Dendritic cell treated with granulocyte-macrophage colony-stimulating factor and Interleukin-4, amounts not matched to agents 40 ng/mL and 50 ng/mL, for 4 days (primary cell): Measurements from ENCODE around the gene HAPSTR1.

Source experiments
- H3K27ac Mint-ChIP-seq: one replicate; pipeline ENCODE4 v1.8.0; 2022; ENCODE audit warnings: mild to moderate bottlenecking, mixed read lengths
- H3K27me3 Mint-ChIP-seq: one replicate; pipeline ENCODE4 v1.8.0; 2022; ENCODE audit warnings: mild to moderate bottlenecking, mixed read lengths
- H3K36me3 Mint-ChIP-seq: one replicate; pipeline ENCODE4 v1.8.0; 2022; ENCODE audit warnings: low read depth, mixed read lengths
- H3K4me1 Mint-ChIP-seq: one replicate; pipeline ENCODE4 v1.8.0; 2022; ENCODE audit warnings: low read depth, mixed read lengths
- H3K4me3 Mint-ChIP-seq: one replicate; pipeline ENCODE4 v1.8.0; 2022; ENCODE audit warnings: mild to moderate bottlenecking, moderate library complexity, mixed read lengths
- H3K9me3 Mint-ChIP-seq: one replicate; pipeline ENCODE4 v1.8.0; 2022; ENCODE audit warnings: mixed read lengths
- intact Hi-C: fragments of 100-400 bp; cut with micrococcal nuclease; formaldehyde crosslinking; loops from one replicate; pipeline ENCODE4 v1.15.0; 2022

Gene HAPSTR1

DNA sequence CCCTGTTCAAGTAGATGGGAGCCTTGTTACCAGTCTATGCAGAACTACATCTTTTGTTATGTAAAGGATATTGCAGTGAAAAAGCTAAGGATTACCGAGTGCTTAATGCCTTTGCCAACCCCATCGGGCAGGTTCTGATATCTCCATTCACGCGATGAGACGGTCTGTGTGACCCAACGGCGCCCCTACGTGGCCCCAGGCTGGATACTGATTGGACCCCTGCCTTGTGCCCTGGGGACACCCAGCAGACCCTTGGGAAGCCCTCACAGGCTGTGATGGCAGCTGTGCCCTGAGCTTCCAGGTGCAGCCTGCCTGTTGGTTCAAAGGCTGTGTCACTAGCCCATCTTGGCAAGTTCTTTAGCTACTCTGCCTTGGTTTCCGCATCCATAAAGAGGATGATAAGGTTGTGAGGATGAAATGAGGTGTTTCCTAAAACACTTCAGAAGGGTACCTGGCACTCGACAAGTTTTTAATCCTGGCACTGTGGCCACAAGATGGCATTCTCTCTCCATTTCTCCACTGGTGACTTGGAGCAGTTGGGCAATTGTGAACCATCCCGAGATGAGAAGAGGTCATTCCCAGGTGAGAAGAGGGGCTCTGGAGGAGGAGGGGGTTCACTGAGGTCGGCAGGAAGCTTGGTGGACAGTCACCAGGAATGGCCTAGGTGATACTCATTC is 33.6 kb downstream of the HAPSTR1 start:
- H3K27ac Mint-ChIP-seq, result no peak overlapping the region
- intact Hi-C loops, result loop anchor here (5.0 kb wide), 1 partner anchor 33 kb away; the partner anchor contains the start of gene HAPSTR1
- H3K27me3 Mint-ChIP-seq, result no peaks in the 10 kb centered on the region

DNA sequence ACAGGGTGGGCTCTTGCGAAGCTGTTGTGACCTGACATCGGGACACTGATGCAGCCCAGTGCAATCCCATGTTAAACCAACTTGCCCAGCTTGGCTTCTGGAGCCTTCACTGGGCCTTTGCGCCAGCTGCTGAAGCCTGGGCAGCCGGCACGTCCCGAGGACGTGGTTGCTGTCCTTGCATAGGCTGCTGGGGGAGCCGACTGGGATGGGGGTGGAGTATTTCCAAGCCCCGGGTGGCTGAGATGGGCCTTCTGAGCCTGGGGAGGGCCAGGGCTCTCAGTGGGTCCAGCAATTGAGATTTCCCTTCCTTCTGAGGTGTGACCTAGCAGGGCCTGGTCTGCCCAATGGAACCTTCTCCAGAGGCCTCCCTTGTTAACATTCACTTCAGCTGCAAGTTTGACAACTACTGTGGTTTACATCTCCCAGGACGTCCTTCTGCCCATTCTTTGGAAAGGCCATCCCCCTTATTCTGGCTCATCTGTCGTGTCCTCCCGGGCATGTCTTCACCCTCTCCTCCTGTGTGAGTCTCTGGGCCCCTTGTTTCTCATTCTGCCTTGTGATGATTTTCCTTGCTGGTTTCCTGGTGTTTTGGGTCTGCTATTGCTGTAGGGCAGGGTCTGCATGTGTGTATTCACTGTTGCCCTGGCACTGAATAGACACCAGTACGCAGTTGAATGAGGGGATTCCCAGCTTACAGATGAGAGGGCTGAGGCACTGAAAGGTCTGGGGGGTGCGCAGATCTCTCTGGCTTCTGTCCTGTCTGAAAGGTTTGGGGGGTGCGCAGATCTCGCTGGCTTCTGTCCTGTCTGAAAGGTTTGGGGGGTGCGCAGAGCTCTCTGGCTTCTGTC is 34.4 kb downstream of the HAPSTR1 start:
- intact Hi-C loops, result loop anchor here (5.0 kb wide), 1 partner anchor 34 kb away; the partner anchor contains the start of gene HAPSTR1
- peaks cover 54% of the 10 kb centered on the region for H3K36me3 Mint-ChIP-seq
- no peaks in the 10 kb centered on the region for H3K9me3 Mint-ChIP-seq
- peak overlapping the region; percentile 77 for H3K27ac Mint-ChIP-seq
- H3K4me3 Mint-ChIP-seq, result no peak overlapping the region
- peaks cover 65% of the 10 kb centered on the region for H3K4me1 Mint-ChIP-seq
- no peaks in the 10 kb centered on the region for H3K27me3 Mint-ChIP-seq

More for the DNA sequence above, 33.6 kb downstream of the HAPSTR1 start:
- Mint-ChIP-seq H3K9me3 (no peaks in the 10 kb centered on the region), H3K4me3 (no peak overlapping the region), H3K4me1 (peaks cover 69% of the 10 kb centered on the region), H3K36me3 (peaks cover 59% of the 10 kb centered on the region)

DNA sequence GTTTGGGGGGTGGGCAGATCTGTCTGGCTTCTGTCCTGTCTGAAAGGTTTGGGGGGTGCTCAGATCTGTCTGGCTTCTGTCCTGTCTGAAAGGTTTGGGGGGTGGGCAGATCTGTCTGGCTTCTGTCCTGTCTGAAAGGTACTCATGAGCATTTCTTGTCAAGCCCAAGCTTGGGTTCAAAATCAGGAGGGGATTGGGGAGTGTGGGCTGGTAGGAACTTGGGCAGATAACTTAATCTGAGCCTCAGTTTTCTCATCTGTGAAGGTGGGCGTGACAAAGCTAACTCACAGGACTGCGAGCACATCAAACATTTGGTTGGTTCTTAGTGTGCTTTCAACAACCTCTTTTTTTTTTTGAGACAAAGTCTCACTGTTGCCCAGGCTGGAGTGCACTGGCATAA is 35.2 kb downstream of the HAPSTR1 start:
- peaks cover 65% of the 10 kb centered on the region for H3K4me1 Mint-ChIP-seq
- intact Hi-C loops, result loop anchor here (5.0 kb wide), 1 partner anchor 34 kb away; the partner anchor contains the start of gene HAPSTR1
- no peak overlapping the region for H3K4me3 Mint-ChIP-seq
- peak overlapping the region; percentile 77 for H3K27ac Mint-ChIP-seq
- no peaks in the 10 kb centered on the region for H3K27me3 Mint-ChIP-seq
- no peaks in the 10 kb centered on the region for H3K9me3 Mint-ChIP-seq
- H3K36me3 Mint-ChIP-seq, result peaks cover 47% of the 10 kb centered on the region

DNA sequence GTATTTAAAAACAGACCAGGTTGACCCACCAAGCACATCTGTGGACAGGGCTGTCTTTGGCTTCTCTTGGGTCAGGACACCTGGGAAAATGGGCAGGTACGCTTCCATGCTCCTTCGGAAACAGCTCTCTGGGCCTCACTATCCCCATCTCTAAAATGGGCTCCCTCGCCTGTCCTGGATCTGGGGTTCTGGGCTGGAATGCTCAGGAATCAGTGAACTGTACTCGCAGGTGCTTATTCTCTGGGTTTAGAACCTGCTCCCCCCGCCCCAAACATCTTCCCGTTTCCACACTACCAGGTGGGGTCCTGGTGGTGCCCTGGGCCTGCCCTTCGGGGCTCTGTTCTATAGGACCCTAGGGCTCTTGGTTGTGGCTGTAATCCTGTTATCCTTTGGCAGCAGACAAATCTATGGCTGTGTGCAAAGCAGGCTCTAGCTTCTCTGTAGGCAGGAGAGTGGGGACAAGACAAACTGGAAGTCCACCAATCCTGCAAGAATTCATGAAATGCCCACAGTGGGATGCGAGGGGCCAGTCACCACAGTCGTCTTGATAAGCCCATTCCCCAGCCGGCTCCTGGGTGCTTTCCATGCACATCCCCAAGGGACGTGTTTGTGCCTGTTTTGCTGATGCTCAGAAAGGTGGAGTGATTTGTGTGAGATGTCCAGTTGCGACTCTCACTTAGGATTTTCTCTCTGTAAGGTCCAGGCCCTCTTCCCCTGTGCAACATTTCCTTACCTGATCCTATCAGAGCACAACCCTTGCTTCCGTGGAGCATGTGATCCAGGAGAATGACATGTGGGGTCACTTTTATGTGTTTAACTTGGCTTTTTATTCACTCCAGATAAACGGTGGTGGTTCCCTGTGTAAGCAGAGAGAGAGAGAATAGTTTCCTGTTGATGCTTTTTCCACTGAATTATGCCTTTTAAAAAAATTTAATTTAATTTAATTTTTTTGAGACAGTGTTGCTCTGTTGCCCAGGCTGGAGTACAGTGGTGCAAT is 37.2 kb downstream of the HAPSTR1 start:
- Mint-ChIP-seq H3K36me3 (peaks cover 27% of the 10 kb centered on the region), H3K9me3 (no peaks in the 10 kb centered on the region), H3K27ac (peak overlapping the region; percentile 77), H3K4me3 (no peak overlapping the region), H3K4me1 (peaks cover 50% of the 10 kb centered on the region), H3K27me3 (no peaks in the 10 kb centered on the region)
- intact Hi-C loops, result loop anchor here (5.0 kb wide), 1 partner anchor 36 kb away; the partner anchor contains the start of gene HAPSTR1

DNA sequence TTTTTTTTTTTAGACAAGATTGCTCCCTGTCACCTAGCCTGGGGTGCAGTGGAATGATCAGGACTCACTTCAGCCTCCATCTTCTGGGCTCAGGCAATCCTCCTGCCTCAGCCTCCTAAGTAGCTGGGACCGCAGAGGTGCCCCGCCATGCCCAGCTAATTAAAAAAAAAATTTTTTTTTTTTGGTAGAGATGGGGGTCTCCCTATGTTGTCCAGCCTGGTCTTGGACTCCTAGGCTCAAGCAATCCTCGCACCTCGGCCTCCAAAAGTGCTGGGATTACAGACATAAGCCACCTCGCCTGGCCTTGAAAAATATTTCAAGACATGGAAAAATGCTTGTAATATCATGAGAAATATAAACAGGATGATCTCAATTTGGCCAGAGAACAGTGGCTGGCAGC is 42.9 kb downstream of the HAPSTR1 start:
- peaks cover 14% of the 10 kb centered on the region for H3K4me1 Mint-ChIP-seq
- intact Hi-C loops, result loop anchor here (10.0 kb wide), 1 partner anchor 230 kb away; no protein-coding TSS in a partner anchor
- H3K27ac Mint-ChIP-seq, result no peak overlapping the region
- H3K4me3 Mint-ChIP-seq, result no peak overlapping the region
- H3K9me3 Mint-ChIP-seq, result no peaks in the 10 kb centered on the region
- H3K27me3 Mint-ChIP-seq, result peaks cover 20% of the 10 kb centered on the region
- H3K36me3 Mint-ChIP-seq, result no peaks in the 10 kb centered on the region

DNA sequence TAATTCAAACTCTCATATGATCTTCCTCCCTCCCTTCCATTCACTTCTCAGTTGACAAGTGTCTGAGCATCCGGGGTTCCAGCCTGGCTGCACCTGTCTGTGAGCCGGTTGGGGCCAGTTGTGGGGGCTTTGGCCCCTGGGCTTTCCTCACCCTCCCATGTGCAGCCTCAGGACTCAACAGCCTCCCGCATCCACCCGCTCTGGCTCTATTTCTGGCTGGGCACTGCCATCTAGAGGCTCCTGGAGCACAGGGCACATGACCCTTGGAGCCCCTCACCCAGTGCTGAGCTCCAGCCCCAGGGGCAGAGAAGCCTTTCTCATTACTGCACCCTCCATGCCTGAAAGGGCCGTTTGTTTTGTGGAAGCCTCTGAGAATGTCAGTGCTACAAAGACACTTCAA is 43.3 kb downstream of the HAPSTR1 start:
- Mint-ChIP-seq H3K36me3 (no peaks in the 10 kb centered on the region), H3K4me3 (no peak overlapping the region), H3K27ac (no peak overlapping the region), H3K4me1 (peaks cover 14% of the 10 kb centered on the region), H3K9me3 (no peaks in the 10 kb centered on the region), H3K27me3 (peaks cover 20% of the 10 kb centered on the region)
- intact Hi-C loops, result loop anchor here (5.0 to 10.0 kb wide), 2 partner anchors 230 to 1048 kb away; partner anchors contain the start of gene GRIN2A

DNA sequence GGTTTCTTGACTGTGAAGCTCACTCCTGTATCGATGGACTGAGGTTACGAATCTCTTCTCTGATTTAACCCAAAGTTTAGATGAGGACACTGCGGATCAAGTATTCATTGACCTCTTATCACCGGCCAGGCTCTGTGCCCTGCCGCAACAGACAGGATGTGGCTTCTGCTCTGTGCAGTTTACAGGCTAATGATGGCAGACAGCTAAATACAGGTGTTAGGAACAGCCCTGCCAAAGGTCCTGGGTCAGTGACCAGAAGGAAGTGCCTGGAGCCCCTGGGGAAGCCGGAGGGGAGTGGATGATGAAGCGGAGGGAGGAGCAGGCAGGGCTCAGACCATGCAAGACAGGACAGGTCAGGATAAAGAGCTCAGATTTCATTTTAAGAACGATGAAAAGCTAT is 44.4 kb downstream of the HAPSTR1 start:
- Mint-ChIP-seq H3K36me3 (peaks cover 6% of the 10 kb centered on the region), H3K9me3 (no peaks in the 10 kb centered on the region), H3K4me3 (no peak overlapping the region)

DNA sequence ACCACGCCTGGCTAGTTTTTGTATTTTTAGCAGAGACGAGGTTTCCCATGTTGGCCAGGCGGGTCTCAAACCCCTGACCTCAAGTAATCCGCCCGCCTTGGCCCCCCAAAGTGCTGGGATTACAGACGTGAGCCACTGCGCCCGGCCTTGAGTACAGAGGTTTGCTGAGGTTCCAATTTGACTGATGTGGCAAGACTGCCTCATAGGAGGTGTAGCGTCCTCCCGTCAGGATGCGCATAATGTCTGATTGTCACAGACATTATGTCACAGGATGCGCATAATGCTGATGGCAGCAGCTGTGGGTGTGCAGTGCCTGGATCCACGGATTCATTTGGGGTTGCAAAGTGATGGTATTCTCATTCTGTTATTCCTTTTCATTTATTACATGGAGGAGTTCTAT is 45.2 kb downstream of the HAPSTR1 start:
- no peaks in the 10 kb centered on the region for H3K9me3 Mint-ChIP-seq
- intact Hi-C loops, result loop anchor here (5.0 to 10.0 kb wide), 2 partner anchors 232 to 1046 kb away; partner anchors contain the start of gene GRIN2A
- peaks cover 20% of the 10 kb centered on the region for H3K27me3 Mint-ChIP-seq
- peaks cover 14% of the 10 kb centered on the region for H3K4me1 Mint-ChIP-seq
- H3K27ac Mint-ChIP-seq, result no peak overlapping the region
- H3K4me3 Mint-ChIP-seq, result no peak overlapping the region
- H3K36me3 Mint-ChIP-seq, result peaks cover 6% of the 10 kb centered on the region

More for the DNA sequence above, 44.4 kb downstream of the HAPSTR1 start:
- intact Hi-C loops, result loop anchor here (5.0 to 10.0 kb wide), 2 partner anchors 231 to 1047 kb away; partner anchors contain the start of gene GRIN2A
- H3K4me1 Mint-ChIP-seq, result peaks cover 14% of the 10 kb centered on the region
- no peak overlapping the region for H3K27ac Mint-ChIP-seq
- peaks cover 20% of the 10 kb centered on the region for H3K27me3 Mint-ChIP-seq

DNA sequence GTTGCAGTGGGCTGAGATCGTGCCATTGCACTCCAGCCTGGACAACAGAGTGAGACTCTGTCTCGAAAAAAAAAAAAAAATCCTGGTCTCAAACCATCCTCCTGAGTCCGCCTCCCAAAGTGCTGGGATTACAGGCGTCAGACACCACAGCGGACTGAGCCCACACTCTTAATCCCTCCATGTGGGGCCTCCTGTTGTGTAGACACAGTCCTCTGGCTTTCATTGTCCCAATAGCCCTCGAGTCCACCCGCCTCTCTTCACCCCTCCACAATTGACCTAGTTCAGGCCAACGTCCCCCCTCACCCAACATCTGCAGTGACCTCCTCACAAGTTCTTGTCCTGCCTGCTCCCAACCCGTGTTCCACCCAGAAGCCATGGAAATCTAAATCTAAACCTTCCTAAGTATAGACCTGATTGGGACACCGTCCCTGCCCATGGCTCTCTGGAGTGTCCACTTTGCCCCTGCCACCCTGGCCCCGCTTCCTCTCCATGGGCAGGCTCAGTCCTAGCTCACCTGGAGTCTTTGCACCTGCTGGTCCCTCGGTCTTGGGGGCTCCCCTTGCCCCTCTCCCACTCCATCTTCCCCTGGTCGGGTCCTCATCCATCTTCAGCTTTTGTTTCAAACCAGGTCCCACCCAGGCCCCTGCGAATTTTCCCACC is 46.7 kb downstream of the HAPSTR1 start:
- H3K4me1 Mint-ChIP-seq, result peaks cover 14% of the 10 kb centered on the region
- peaks cover 20% of the 10 kb centered on the region for H3K27me3 Mint-ChIP-seq
- no peak overlapping the region for H3K4me3 Mint-ChIP-seq
- H3K9me3 Mint-ChIP-seq, result no peaks in the 10 kb centered on the region
- intact Hi-C loops, result loop anchor here (5.0 to 10.0 kb wide), 2 partner anchors 233 to 1044 kb away; partner anchors contain the start of gene GRIN2A
- no peak overlapping the region for H3K27ac Mint-ChIP-seq
- peaks cover 6% of the 10 kb centered on the region for H3K36me3 Mint-ChIP-seq

DNA sequence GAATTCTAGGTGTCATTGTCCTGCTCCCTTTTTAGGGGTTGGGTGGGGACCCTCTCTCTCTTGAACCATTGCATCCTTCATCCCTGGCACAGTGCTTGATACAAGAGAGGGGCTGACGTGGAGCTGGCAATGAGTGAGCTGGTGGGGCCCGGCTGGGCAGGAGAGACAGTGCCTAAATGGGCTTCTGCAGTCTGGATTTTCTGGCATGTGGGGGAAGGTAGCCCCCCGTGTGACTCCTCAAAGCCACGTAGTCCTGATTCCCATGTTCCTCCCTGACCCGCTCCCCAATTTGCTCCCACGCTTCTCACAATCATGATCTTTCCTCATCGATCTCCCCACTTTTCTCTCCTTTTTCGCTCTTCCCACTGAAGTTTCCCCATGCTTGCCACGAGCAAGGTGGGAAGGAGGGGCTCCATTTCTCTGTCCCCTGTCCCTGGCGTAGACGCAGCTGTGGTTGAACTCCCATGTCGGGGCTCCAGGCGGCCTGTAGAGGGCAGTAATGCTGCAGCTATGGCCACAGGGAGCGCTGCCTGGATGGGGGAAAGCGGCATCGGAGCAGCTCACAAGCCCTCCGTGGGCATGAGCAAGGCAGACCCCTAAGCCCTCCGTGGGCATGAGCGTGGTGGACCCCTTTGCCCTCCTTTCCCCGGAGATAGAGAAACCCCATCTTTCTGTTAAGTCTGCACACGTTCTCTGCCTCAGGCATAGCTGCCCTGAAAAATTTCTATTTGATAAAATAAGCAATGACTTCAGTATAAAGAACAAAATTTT is 47.5 kb downstream of the HAPSTR1 start:
- Mint-ChIP-seq H3K27me3 (peaks cover 20% of the 10 kb centered on the region), H3K36me3 (peaks cover 6% of the 10 kb centered on the region), H3K4me1 (peaks cover 14% of the 10 kb centered on the region), H3K4me3 (no peak overlapping the region), H3K9me3 (no peaks in the 10 kb centered on the region), H3K27ac (no peak overlapping the region)
- intact Hi-C loops, result loop anchor here (5.0 to 10.0 kb wide), 2 partner anchors 234 to 1043 kb away; partner anchors contain the start of gene GRIN2A

DNA sequence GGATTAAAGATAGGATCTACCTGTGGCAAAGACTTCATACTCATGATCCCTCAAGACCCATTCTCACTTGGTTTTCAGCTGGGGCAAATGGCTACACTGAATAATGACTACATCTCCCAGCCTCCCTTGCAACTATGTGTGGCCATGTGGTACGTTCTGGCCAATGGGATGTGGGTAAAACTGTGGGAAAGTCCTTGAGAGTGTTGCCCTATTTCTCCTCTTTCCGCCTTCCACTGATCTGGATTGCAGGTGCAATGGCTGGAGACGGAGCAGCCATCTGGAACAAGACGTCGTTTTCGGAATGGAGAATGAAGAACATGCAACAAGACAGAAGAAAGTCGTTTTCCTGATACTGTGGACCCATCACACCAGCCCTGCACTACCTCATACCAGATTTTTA is 48.5 kb downstream of the HAPSTR1 start:
- H3K4me1 Mint-ChIP-seq, result peaks cover 10% of the 10 kb centered on the region
- peaks cover 19% of the 10 kb centered on the region for H3K27me3 Mint-ChIP-seq
- H3K4me3 Mint-ChIP-seq, result no peak overlapping the region
- H3K27ac Mint-ChIP-seq, result no peak overlapping the region
- intact Hi-C loops, result loop anchor here (5.0 to 10.0 kb wide), 2 partner anchors 235 to 1042 kb away; partner anchors contain the start of gene GRIN2A
- H3K36me3 Mint-ChIP-seq, result peaks cover 6% of the 10 kb centered on the region
- no peaks in the 10 kb centered on the region for H3K9me3 Mint-ChIP-seq
